Measurements from ENCODE around the gene TMEM100.

Gene TMEM100

GRCh38 chr17:55722016-55722736 lies 488 bp downstream of the TMEM100 start:
- Histone ChIP-seq H3K4me1 (ENCODE audit: insufficient read depth, poor library complexity, severe bottlenecking) (peaks cover 12% of the 10 kb centered on the region), H3K27ac (ENCODE audit: poor library complexity, severe bottlenecking) (no peak overlapping the region)
- ATAC-seq (ENCODE audit: low read depth), result no peak

GRCh38 chr17:55720919-55721836 lies 1.5 kb downstream of the TMEM100 start:
- DNase-seq (ENCODE audit: low spot score) (no peak), ATAC-seq (ENCODE audit: low read depth) (no peak)
- Histone ChIP-seq H3K4me3 (ENCODE audit: severe bottlenecking) (no peak overlapping the region), H3K9me3 (ENCODE audit: severe bottlenecking) (no peaks in the 10 kb centered on the region), H3K27ac (ENCODE audit: poor library complexity, severe bottlenecking) (no peak overlapping the region), H3K36me3 (ENCODE audit: low read depth) (no peaks in the 10 kb centered on the region), H3K4me1 (ENCODE audit: insufficient read depth, poor library complexity, severe bottlenecking) (peaks cover 2% of the 10 kb centered on the region), H3K27me3 (ENCODE audit: insufficient read depth, poor library complexity, severe bottlenecking) (no peaks in the 10 kb centered on the region)
- TF ChIP-seq CTCF (IDR thresholded peaks at IDR 0.05; ENCODE audit: poor library complexity, severe bottlenecking), result no peak

More at GRCh38 chr17:55722016-55722736, 488 bp downstream of the TMEM100 start:
- H3K9me3 ChIP-seq (ENCODE audit: severe bottlenecking), result no peaks in the 10 kb centered on the region
- H3K36me3 ChIP-seq (ENCODE audit: low read depth), result no peaks in the 10 kb centered on the region
- no peak overlapping the region for H3K4me3 ChIP-seq (ENCODE audit: severe bottlenecking)
- TF ChIP-seq CTCF (IDR thresholded peaks at IDR 0.05; ENCODE audit: poor library complexity, severe bottlenecking), result no peak
- no peaks in the 10 kb centered on the region for H3K27me3 ChIP-seq (ENCODE audit: insufficient read depth, poor library complexity, severe bottlenecking)
- no peak for DNase-seq (ENCODE audit: low spot score)

- ATAC-seq (ENCODE audit: low read depth) (peak; percentile 58), DNase-seq (ENCODE audit: low spot score) (no peak)
- H3K36me3 ChIP-seq (ENCODE audit: low read depth), result no peaks in the 10 kb centered on the region
- no peaks in the 10 kb centered on the region for H3K9me3 ChIP-seq (ENCODE audit: severe bottlenecking)
- H3K27me3 ChIP-seq (ENCODE audit: insufficient read depth, poor library complexity, severe bottlenecking), result no peaks in the 10 kb centered on the region
- no peaks in the 10 kb centered on the region for H3K4me1 ChIP-seq (ENCODE audit: insufficient read depth, poor library complexity, severe bottlenecking)
- peak; percentile 91 for TF ChIP-seq CTCF (IDR thresholded peaks at IDR 0.05; ENCODE audit: poor library complexity, severe bottlenecking)
- H3K4me3 ChIP-seq (ENCODE audit: severe bottlenecking), result no peak overlapping the region
- no peak overlapping the region for H3K27ac ChIP-seq (ENCODE audit: poor library complexity, severe bottlenecking)
These were observed 4.5 kb downstream of the TMEM100 start for GRCh38 chr17:55717898-55718735.

DNA sequence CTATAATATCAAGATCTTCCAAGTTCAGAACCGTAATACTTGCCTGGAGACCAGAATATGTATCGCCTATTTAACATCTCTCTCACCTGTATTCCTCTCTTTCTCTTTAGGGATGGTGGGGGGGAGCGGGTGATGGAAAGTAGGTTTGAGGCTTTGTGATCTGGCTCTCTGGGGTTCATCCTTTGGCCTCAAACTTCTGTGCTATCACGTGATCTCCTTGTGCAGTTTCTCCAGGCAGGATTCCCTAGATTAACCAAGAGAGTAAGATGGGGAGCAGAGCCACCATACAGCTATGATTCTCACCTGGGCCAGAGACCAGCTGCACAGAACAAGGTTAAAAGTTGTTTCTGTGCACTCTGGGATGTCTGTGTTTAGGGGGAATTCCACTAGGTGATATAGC lies 5.2 kb downstream of the TMEM100 start:
- Histone ChIP-seq H3K9me3 (ENCODE audit: severe bottlenecking) (no peaks in the 10 kb centered on the region), H3K27ac (ENCODE audit: poor library complexity, severe bottlenecking) (no peak overlapping the region), H3K36me3 (ENCODE audit: low read depth) (no peaks in the 10 kb centered on the region), H3K4me3 (ENCODE audit: severe bottlenecking) (no peak overlapping the region), H3K27me3 (ENCODE audit: insufficient read depth, poor library complexity, severe bottlenecking) (no peaks in the 10 kb centered on the region), H3K4me1 (ENCODE audit: insufficient read depth, poor library complexity, severe bottlenecking) (no peaks in the 10 kb centered on the region)
- ATAC-seq (ENCODE audit: low read depth) (no peak), DNase-seq (ENCODE audit: low spot score) (no peak)
- no peak for TF ChIP-seq CTCF (IDR thresholded peaks at IDR 0.05; ENCODE audit: poor library complexity, severe bottlenecking)
